Endothelial cell of umbilical vein (primary cell): ENCODE results near the gene DENND1A. TPM values are rescaled to one million over a fixed set of nuclear protein-coding genes. Genes with fewer than 3 reads are reported as not detected.

Source experiments
- BruUV-seq: library from RNA; stranded (reverse); fragments of 400-500 nt; replicated peaks from 2 replicates; lab custom pipeline; 2021; lab: Mats Ljungman, UMichigan
- CTCF ChIA-PET: fragments of 300-600, 350-600 bp; sonication (Branson Sonifier 250); formaldehyde crosslinking; loops from one replicate; lab custom pipeline; 2021; ENCODE audit warnings: antibody characterized with exemption, inconsistent platforms; lab: Charles Lee
- POLR2A ChIA-PET: fragments of 300-600, 350-600 bp; sonication (Branson Sonifier 250); formaldehyde crosslinking; loops from one replicate; lab custom pipeline; 2021; ENCODE audit warnings: antibody characterized with exemption, inconsistent platforms; lab: Charles Lee
- DNase-seq: peaks from one replicate; pipeline ENCODE4 v3.0.0-alpha.2; 2011; ENCODE audit warnings: low read depth, low spot score
- FAIRE-seq: peaks from 2 replicates; lab custom pipeline; 2011; peaks lifted over from hg19 to GRCh38; lab: Jason Lieb, UNC
- H2AFZ ChIP-seq: 2 replicates; pipeline ENCODE4 v1.6.0; 2012; ENCODE audit warnings: low read depth, low read length, control low read depth, inconsistent platforms
- H3K27ac ChIP-seq: 2 replicates; pipeline ENCODE4 v1.5.1; 2011; ENCODE audit warnings: low read depth, mild to moderate bottlenecking, control low read depth, low read length, moderate library complexity; ENCODE audit not compliant: insufficient read depth
- H3K27me3 ChIP-seq, 2 experiments: 2 replicates each; pipeline versions ENCODE4 v1.6.0 to v1.6.1; 2011; ENCODE audit warnings: low read length in 2 of 2, mixed read lengths in 1 of 2; ENCODE audit not compliant: control insufficient read depth in 2 of 2, insufficient read depth in 2 of 2
- H3K36me3 ChIP-seq, 2 experiments: 2 replicates in 1 of 2; 3 replicates in 1 of 2; pipeline ENCODE4 v1.5.1; 2011; ENCODE audit warnings: low read length in 2 of 2, mild to moderate bottlenecking in 1 of 2, moderate library complexity in 1 of 2; ENCODE audit not compliant: control insufficient read depth in 2 of 2, insufficient read depth in 2 of 2; ENCODE audit errors: extremely low read depth in 1 of 2
- H3K4me1 ChIP-seq: 3 replicates; pipeline ENCODE4 v1.5.1; 2011; ENCODE audit warnings: mild to moderate bottlenecking, low read length; ENCODE audit not compliant: control insufficient read depth, insufficient read depth; ENCODE audit errors: extremely low read depth
- H3K4me2 ChIP-seq: 2 replicates; pipeline ENCODE4 v1.6.1; 2011; ENCODE audit warnings: low read length, control low read depth, mixed read lengths; ENCODE audit not compliant: insufficient read depth
- H3K4me3 ChIP-seq, 3 experiments: fragments of 200-600 bp in 1 of 3; sonication (generic), shearing (Covaris generic) in 1 of 3; replicated peaks in 1 of 3; 2 replicates each; pipeline ENCODE4 v1.5.1; 2011 to 2016; ENCODE audit warnings: control low read depth in 3 of 3, low read length in 3 of 3, mild to moderate bottlenecking in 2 of 3, inconsistent platforms in 1 of 3, low read depth in 1 of 3, moderate library complexity in 1 of 3; ENCODE audit not compliant: insufficient read depth in 1 of 3
- H3K79me2 ChIP-seq: 2 replicates; pipeline ENCODE4 v1.6.0; 2012; ENCODE audit warnings: low read length, inconsistent platforms; ENCODE audit not compliant: control insufficient read depth, insufficient read depth
- H3K9ac ChIP-seq: replicated peaks from 2 replicates; pipeline ENCODE3; 2011; ENCODE audit warnings: low read length, control low read depth; ENCODE audit not compliant: insufficient read depth; ENCODE audit errors: extremely low read depth
- H3K9me1 ChIP-seq: replicated peaks from 3 replicates; pipeline ENCODE4 v1.6.0; 2011; ENCODE audit warnings: mild to moderate bottlenecking, low read length; ENCODE audit not compliant: control insufficient read depth, insufficient read depth; ENCODE audit errors: extremely low read depth
- H3K9me3 ChIP-seq: replicated peaks from 2 replicates; pipeline ENCODE4 v1.5.1; 2012; ENCODE audit warnings: low read length, inconsistent platforms; ENCODE audit not compliant: control insufficient read depth, insufficient read depth
- H4K20me1 ChIP-seq: replicated peaks from 2 replicates; pipeline ENCODE3; 2011; ENCODE audit warnings: mild to moderate bottlenecking, low read length; ENCODE audit not compliant: control insufficient read depth, insufficient read depth; ENCODE audit errors: extremely low read depth
- CTCF ChIP-seq, 2 donors: IDR thresholded peaks; 1 replicate in 1 of 2; 2 replicates in 1 of 2; pipeline ENCODE4 v1.5.1; 2011; ENCODE audit warnings: low read length in 2 of 2, mild to moderate bottlenecking in 2 of 2, moderate library complexity in 2 of 2, control low read depth in 1 of 2, inconsistent platforms in 1 of 2, low read depth in 1 of 2; ENCODE audit not compliant: insufficient read depth in 1 of 2; ENCODE audit errors: extremely low read depth in 1 of 2
- EZH2 ChIP-seq: IDR thresholded peaks from 2 replicates; pipeline ENCODE4 v1.6.1; 2012; ENCODE audit warnings: borderline replicate concordance, low read depth, mild to moderate bottlenecking, moderate library complexity, low read length, inconsistent platforms; ENCODE audit not compliant: severe bottlenecking
- FOS ChIP-seq: IDR thresholded peaks from 2 replicates; pipeline ENCODE4 v1.6.1; 2011; ENCODE audit warnings: mild to moderate bottlenecking, low read length, moderate library complexity, borderline replicate concordance; ENCODE audit not compliant: insufficient read depth
- GATA2 ChIP-seq: IDR thresholded peaks from 2 replicates; pipeline ENCODE4 v1.7.0; 2011; ENCODE audit warnings: low read depth, mild to moderate bottlenecking, moderate library complexity, mixed read lengths, low read length; ENCODE audit not compliant: insufficient read length, insufficient read depth
- JUN ChIP-seq: IDR thresholded peaks from 2 replicates; pipeline ENCODE4 v1.6.1; 2011; ENCODE audit warnings: borderline replicate concordance, low read depth; ENCODE audit not compliant: insufficient read length, insufficient read depth
- MYC ChIP-seq: IDR thresholded peaks from one replicate; pipeline ENCODE4 v1.6.1; 2011; ENCODE audit warnings: mild to moderate bottlenecking, low read depth, low read length
- POLR2A ChIP-seq: IDR thresholded peaks from 2 replicates; pipeline ENCODE4 v1.6.1; 2012; ENCODE audit warnings: low read depth, mild to moderate bottlenecking, control low read depth, low read length
- POLR2AphosphoS5 ChIP-seq: IDR thresholded peaks from 2 replicates; pipeline ENCODE4 v1.6.1; 2012; ENCODE audit warnings: low read depth, mild to moderate bottlenecking, control low read depth, low read length, moderate library complexity; ENCODE audit not compliant: insufficient read depth
- dilution Hi-C: fragments of 300-500 bp; cut with MboI; formaldehyde crosslinking; loops from one replicate; pipeline ENCODE4 v1.15.0; 2019; ENCODE audit warnings: low sequenced_read_pairs; ENCODE audit not compliant: extremely low pct_ligation_motif_present
- intact Hi-C: fragments of 100-400 bp; cut with micrococcal nuclease; formaldehyde crosslinking; loops from one replicate; pipeline ENCODE4 v1.10.0; 2022
- polyA plus RNA-seq, 4 experiments: library from polyadenylated mRNA; depleted of rRNA in 3 of 4; stranded (reverse) in 3 of 4; unstranded in 1 of 4; fragments of >200 nt; gene quantifications; 2 replicates each; pipeline versions ENCODE4 v1.2.1 to v1.2.3, GENCODE V29; 2011 to 2012; ENCODE audit warnings: missing spikeins in 1 of 4
- total RNA-seq: library from RNA; stranded (reverse); gene quantifications from 2 replicates; pipeline ENCODE4 v1.2.3, GENCODE V29; 2021
- TF ChIP-seq, protein P1 (sequence below): IDR thresholded peaks from 2 replicates; pipeline ENCODE4 v1.6.1; 2011; ENCODE audit not compliant: insufficient read depth, insufficient read length

DENND1A gene
- total and polyA plus RNA-seq, 2 donors (not counting 3 experiments of a cell fraction or from before 2014, with no cell fraction given): 18.5 to 24.5 TPM

- Histone ChIP-seq H3K36me3 (no peaks in the 10 kb centered on the region), H2AFZ (no peak overlapping the region), H3K9ac (no peak overlapping the region), H3K4me1 (no peaks in the 10 kb centered on the region), H3K9me1 (no peaks in the 10 kb centered on the region), H3K4me3 (no peak overlapping the region), H3K9me3 (no peaks in the 10 kb centered on the region), H4K20me1 (peaks cover 2% of the 10 kb centered on the region), H3K4me2 (no peak overlapping the region), H3K27ac (no peak overlapping the region), H3K79me2 (no peaks in the 10 kb centered on the region), H3K27me3 (no peaks in the 10 kb centered on the region)
- no TSS peak for BruUV-seq
- FAIRE-seq (no peak), DNase-seq (no peak)
- CTCF ChIA-PET: no interaction called here
- intact Hi-C loops (no loop called here), dilution Hi-C loops (no loop called here)
- no peak for TF ChIP-seq FOS
- no peak for TF ChIP-seq POLR2A
- no peak for TF ChIP-seq POLR2AphosphoS5
- POLR2A ChIA-PET: no interaction called here
Measured at GRCh38 chr9:123795336-123795735, 134.6 kb downstream of the DENND1A start.

DNA sequence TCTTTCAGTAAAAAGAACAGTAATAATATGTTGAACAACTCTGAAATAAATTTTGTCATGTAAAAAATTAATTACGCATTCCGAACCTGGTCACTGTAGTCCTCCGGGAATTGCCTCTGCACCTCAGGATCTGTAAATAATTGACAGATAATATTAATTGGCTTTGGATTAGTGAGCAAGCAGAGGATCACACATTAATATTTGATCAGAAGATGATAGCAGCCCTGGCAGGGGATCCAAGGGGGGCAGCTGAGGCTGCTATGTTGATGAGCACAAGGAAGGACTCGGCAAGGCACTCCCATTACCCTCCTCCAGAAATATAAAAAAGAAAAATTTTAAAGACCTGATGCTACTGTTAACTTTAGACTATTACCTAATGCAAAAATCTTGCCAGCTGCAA is 137.4 kb downstream of the DENND1A start:
- FAIRE-seq: no peak
- H3K79me2 ChIP-seq: no peaks in the 10 kb centered on the region
- no peak overlapping the region for H3K9ac ChIP-seq
- H3K9me1 ChIP-seq: no peaks in the 10 kb centered on the region
- intact Hi-C loops (no loop called here), dilution Hi-C loops (no loop called here)
- BruUV-seq: no TSS peak
- POLR2A ChIA-PET: no interaction called here
- H3K27ac ChIP-seq: no peak overlapping the region
- H3K9me3 ChIP-seq: no peaks in the 10 kb centered on the region
- no peaks in the 10 kb centered on the region for H3K4me1 ChIP-seq
- no peaks in the 10 kb centered on the region for H3K27me3 ChIP-seq
- CTCF ChIA-PET: no interaction called here
- H3K4me2 ChIP-seq: no peak overlapping the region
- no peaks in the 10 kb centered on the region for H4K20me1 ChIP-seq
- no peaks in the 10 kb centered on the region for H3K36me3 ChIP-seq
- DNase-seq: no peak
- H3K4me3 ChIP-seq: no peak overlapping the region
- H2AFZ ChIP-seq: no peak overlapping the region
- TF ChIP-seq POLR2AphosphoS5 (no peak), FOS (no peak), EZH2 (no peak), CTCF (IDR thresholded peaks at IDR 0.05; ENCODE audit: extremely low read depth in 1 of 2, insufficient read depth in 1 of 2, low read depth in 1 of 2, low read length in 2 of 2) (no peak), MYC (no peak), JUN (no peak), GATA2 (no peak), POLR2A (no peak)
- TF ChIP-seq, protein P1, sequence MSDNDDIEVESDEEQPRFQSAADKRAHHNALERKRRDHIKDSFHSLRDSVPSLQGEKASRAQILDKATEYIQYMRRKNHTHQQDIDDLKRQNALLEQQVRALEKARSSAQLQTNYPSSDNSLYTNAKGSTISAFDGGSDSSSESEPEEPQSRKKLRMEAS: no peak
